GM19240 (cell line): ENCODE measurements around the gene PFKFB3.
"Not testable (repeated sequence)": the region's sequence is repeated elsewhere in the genome, so short reads cannot be mapped to it uniquely, and the experiment has no call there.

ENCODE experiments used
- DNase-seq: peaks from one replicate; pipeline ENCODE4 v3.0.0; 2011; ENCODE audit warnings: low spot score; ENCODE audit not compliant: insufficient read length

Gene PFKFB3

DNA sequence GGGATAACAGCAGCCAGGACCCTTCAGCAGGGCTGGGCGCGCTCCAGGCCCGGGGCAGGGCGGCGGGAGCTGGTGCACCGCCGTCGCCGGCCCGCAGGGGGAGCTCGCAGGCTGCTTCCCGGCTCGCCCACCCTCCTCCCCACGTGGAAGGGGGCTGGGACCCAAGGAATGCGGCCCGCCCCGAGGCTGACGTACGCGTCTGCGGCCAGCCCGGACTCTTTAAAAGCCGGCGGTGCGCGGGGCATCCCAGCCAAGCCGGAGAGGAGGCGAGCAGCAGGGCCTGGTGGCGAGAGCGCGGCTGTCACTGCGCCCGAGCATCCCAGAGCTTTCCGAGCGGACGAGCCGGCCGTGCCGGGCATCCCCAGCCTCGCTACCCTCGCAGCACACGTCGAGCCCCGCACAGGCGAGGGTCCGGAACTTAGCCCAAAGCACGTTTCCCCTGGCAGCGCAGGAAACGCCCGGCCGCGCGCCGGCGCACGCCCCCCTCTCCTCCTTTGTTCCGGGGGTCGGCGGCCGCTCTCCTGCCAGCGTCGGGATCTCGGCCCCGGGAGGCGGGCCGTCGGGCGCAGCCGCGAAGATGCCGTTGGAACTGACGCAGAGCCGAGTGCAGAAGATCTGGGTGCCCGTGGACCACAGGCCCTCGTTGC is at the start of gene PFKFB3:
Gene PFKFB3 (plus strand): TSS at position 249 of the 647 bp plus-strand sequence. CDS start 329 bp downstream, at position 578.
- peak; percentile 96 for DNase-seq

DNA sequence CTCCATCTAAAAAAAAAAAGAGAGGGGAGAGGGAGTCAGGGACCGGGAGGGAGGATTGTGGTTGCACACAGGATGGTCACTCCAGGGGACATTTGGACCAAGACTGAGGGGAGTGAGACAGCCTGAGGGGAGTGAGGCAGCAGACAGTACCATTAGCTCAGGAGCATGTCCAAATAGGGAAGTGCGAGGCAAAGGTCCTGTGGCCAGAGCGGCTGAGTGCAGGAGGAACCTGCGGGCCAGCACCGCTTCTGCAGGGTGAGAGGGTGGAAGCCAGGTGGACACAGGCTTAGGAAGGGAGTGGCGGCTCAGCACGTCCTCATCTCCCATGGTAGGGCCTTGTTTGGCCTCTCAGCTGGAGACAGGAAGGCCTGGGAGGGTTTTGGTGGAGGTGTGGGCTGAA is 48.9 kb upstream of the PFKFB3 start:
- no peak for DNase-seq

DNA sequence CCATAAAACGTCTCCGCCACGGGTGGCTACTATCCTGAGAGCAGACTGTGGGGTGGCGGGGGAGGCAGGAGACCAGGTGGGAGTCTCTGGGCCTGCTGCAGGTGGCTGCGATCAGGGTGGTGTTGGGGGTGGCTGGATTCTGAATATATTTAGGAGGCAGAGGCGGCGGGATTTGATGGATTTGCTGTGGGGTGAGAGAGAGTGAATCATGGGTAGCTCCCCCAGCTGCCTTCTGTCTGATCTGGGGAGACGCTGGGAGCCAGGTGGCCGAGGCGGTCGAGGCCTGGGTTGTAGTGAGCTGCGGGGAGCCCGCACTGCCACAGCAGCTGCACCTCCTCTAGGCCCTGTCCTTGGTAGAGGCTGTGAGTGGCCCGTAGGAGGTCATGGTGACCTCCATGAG is 48.2 kb upstream of the PFKFB3 start:
- no peak for DNase-seq

DNA sequence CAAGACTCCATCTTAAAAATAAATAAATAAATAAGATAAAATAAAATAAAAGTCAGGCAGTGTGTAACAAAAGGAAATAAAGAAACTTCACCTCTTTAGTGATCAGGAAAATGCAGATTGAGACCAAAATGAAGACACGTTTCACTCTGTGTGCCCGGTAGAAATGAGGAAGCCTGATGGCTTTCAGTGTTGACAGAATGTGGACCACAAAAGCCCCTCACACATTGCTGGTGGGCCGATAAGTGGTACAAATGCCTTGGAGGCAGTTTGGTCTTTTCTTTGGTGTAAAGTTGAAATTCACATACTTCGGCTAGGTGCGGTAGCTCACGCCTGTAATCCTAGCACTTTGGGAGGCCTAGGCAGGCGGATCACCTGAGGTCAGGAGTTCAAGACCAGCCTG is 44.5 kb upstream of the PFKFB3 start:
- DNase-seq, result no peak

DNA sequence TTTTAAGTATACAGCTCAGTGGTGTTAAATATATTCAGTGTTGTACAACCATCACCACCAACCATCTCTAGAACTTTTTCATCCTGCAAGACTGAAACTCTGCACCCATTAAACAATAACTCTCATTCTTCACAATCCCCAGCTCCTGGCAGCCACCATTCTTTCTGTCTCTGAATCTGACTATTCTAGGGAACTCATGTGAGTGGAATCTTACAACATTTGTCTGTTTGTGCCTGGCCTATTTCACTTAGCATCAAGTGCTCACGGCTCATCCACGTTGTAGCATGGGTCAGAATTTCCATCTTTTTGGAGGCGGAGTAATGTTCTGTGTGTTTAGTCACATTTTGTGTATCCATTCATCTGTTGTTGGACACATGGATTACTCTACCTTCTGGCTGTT is 40.8 kb upstream of the PFKFB3 start:
- DNase-seq, result no peak

DNA sequence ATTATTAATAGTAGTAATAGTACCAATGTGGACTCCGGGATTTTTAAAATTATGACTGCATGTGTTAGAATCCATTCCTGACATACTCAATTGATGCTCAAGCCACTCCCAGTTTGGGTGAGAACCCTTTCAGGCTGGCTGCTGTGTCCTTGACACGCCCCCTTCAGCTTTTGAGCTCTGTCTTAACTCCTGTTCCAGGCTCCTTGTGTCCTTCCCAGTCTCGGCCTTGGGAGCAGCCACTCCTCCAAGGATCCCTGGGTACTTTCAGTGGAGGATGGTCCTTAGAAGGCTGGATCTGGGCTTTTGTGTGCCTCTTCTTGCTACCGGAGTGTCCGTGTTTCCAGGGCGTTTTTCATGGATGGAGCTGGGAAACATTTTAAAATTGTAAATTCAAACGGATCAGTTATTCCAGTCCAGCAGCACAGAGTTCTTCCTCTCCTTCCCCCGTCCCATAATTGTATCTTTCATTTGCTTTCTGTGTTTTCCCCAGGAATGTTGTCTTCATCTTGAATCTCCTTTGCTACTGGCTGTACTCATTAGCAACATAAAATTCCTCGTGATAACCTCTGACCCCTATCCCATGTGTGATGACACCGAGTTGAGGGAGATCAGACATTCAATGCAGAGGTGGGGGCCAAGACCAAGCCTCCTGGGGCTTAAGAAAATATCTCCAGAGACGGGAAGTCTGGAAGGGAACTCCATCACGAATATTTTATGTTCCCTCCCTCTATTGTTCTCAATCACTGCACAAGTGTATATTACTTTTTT is 40.0 kb upstream of the PFKFB3 start:
- DNase-seq, result no peak

DNA sequence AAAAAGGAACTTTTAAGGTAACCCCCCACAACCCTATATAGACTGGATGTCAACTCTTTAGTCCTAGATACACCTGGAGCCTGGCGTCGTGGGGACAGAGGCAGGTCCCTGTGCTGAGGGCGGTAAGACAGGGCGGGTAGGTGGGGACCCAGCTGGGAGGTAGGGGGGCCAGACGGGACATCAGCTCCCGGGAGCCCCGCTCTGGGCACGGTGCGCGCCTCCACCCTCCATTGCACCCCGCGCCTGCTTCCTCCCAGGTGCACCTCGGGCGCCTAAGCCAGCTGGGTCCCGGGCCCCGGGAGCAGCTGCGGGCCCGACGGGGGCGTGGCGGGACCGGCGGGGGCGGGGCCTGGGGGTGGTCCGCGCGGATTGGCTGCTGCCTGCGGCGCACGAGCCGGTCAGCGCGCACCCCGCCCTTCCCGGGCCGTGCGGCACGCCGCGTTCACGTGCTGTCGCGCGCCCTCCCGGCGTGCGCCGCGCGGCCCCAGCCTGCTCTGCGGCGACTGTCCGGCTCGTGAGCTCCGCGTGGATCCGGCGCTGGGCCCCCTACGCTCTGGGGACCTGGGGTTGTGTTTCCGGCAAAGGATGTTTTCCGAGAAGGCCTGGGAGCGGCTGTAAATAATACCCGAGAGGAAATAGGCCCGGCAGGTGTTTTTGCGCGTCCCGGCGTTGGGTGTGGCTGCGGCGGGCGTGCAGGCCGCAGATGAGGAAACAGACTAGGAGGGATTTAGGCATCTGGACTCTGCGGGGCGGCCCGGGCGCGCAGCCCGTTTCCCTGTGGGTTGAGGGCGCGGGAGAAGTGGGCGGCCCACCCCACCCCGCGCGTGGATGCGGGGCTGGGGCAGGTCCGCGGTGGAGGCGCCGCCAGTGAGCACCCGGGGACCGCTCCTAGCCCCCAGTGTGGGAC is 39.1 kb upstream of the PFKFB3 start:
- peak; percentile 91 for DNase-seq

DNA sequence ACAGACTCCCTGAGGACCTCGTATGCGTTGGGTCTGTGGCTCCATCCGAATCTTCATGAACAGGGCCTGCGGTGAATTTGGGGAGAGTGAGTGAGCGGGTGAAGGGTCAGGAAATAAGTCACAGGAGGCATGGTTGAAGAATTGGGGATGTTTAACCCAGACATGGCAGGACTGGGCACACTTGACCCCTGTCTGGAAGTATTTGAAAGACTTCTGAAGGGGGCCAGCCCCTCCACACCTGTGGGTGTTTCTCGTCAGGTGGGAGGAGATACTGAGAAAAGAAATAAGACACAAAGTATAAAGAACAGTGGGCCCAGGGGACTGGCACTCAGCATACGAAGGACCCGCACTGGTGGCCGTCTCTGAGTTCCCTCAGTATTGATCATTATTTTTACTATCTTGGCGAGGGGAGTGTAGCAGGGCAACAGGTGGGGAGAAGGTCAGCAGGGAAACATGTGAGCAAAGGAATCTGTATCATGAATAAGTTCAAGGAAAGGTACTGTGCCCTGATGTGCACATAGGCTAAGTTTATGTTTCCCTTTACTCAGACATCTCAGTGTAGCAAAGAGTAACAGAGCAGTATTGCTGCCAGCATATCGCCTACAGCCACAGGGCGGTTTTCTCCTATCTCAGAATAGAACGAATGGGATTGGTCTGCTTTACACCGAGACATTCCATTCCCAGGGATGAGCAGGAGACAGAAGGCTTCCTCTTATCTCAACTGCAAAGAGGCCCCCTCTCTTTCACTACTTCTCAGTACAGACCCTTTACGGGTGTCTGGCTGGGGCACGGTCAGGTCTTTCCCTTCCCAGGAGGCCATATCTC is 38.2 kb upstream of the PFKFB3 start:
- DNase-seq, result no peak

DNA sequence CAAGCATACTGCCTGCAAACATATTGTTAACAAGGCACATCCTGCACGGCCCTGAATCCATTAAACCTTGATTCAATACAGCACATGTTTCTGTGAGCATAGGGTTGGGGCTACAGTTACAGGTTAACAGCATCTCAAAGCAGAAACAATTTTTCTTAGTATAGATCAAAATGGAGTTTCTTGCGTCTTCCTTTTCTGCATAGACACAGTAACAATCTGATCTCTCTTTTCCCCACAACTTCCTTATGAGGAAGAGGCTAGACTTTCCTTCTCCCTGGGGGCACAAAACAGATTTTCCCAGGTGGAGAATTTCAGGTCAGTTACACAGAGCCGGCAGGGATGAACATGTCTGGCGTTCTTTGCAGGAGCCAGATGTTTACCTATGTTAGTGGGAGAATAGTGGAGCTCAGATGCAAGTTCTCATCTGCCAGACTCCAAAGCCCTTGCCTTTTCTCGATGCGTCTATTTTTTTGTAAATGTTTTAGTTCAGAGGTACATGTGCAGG is 37.5 kb upstream of the PFKFB3 start:
- no peak for DNase-seq

DNA sequence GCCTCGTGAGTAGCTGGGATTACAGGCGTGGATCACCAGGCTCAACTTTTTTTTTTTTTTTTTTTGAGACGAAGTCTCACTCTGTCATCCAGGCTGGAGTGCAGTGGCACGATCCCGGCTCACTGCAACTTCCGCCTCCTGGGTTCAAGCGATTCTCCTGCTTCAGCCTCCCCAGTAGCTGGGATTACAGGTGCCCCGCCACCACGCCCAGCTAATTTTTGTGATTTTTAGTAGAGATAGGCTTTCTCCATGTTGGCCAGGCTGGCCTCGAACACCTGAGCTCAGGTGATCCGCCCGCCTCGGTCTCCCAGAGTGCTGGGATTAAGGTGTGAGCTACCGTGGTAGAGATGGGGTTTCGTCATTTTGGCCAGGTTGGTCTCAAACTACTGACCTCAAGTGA is 36.8 kb upstream of the PFKFB3 start:
- DNase-seq, result not testable (repeated sequence)

DNA sequence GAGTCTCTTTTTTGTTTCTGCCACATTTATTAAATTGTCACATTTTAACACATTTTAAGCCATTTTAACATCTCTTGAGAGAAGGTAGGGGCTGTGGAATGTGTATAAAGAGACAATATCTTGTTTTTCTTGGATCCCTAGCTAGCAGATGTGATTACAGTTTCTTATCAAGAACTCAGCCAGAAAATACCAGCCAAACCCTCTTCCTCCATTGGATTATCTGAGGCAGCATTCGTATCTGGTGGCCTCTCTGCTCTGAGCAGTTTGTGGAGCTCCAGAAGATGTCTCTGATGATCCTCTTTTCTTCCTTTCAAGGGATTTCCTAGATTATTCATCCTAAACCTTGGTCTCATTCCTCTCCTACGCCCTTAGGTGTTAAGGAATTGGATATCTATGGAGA is 35.3 kb upstream of the PFKFB3 start:
- no peak for DNase-seq

DNA sequence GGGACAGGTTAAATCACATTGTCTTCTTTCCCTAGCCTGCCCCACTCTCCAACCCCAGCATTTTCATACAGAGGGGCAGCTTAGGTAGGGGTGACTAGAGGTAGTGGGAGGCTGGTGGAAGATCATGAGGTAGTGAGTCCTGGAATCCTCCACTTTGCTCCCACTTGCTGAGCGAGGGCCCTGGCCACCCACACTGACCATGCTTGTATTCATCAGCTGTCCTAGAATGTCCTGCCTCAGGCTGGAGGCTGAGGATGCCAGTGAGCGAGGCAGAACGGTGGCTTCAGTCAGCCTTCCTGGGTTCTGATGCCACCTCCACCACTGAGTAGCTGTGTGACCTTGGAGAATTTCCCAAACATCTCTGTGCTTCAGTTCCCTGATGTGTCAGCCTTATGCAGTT is 34.6 kb upstream of the PFKFB3 start:
- no peak for DNase-seq

DNA sequence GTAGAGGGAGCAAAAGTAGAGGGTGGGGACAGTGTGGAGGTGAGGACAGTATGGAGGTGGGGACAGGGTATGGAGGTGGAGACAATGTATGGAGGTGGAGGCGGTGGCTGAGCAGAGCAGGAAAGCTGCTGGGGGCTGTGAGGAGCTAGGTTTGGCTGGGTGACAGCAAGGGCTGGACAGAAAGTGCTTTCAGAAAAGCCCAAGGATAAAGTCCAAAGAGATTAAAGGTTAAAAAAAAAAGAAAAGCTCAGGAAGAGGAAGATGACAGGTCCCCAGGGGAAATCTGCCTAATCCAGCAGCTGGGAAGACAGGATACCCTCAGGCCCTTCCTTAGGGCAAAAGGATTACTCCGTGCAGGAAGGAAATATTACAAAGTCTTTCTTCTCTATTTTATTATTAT is 32.1 kb upstream of the PFKFB3 start:
- DNase-seq, result no peak

DNA sequence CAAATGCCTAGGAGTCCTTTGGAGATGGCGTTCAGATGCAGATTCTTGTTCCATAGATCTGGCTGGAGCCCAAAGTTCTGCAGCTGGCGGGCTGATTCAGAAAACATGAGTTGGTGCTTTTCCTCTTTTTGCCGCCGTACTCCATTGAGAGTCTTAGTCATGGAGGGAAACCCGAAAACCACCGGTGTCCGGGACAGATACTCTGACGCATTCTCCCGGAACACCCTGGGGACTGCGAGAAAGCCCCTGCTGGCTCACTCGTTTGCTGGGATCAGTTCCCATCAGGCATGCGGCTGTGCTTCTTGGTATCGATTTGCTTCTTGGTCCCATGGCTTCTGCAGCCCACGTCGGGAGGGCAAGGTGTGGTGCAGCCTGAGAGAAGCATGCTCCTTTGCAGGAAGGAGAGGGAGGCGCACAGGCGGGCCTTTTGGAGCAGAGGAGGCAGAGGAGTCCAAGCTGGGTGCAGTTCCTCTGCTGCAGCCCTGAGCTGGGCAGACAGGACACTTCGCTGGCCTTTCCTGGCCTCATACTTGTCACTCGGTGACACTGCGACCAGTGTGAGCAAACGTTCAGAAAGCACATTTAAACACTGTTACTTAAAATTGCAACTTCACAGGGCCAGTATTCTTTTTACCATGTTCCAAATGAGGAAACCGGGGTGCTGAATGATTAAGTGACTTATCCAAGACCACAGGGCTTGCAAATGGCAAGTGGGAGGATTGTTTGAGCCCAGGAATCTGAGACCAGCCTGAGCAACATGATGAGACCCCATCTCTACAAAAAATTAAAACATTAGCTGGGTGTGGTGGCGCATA is 30.6 kb upstream of the PFKFB3 start:
- DNase-seq, result no peak

DNA sequence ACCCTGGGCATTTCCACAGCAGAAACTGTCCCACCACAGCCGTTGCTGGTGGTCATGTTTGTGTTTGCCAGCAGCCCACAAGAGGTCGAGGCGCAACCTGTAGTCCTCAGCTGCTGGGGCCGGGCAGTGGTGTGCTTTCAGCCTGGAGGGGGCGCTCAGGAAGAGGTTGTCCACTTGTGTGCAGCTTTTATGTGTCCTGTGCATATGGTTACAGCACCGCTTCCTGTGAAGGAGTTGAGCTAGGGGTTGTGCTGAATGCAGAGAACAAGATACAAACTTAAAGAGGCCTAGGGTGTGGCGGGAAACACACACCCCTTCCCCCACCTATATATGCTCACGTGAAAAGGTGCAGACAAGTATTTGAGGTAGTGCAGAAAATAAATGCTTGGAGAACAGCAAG is 29.5 kb upstream of the PFKFB3 start:
- no peak for DNase-seq

DNA sequence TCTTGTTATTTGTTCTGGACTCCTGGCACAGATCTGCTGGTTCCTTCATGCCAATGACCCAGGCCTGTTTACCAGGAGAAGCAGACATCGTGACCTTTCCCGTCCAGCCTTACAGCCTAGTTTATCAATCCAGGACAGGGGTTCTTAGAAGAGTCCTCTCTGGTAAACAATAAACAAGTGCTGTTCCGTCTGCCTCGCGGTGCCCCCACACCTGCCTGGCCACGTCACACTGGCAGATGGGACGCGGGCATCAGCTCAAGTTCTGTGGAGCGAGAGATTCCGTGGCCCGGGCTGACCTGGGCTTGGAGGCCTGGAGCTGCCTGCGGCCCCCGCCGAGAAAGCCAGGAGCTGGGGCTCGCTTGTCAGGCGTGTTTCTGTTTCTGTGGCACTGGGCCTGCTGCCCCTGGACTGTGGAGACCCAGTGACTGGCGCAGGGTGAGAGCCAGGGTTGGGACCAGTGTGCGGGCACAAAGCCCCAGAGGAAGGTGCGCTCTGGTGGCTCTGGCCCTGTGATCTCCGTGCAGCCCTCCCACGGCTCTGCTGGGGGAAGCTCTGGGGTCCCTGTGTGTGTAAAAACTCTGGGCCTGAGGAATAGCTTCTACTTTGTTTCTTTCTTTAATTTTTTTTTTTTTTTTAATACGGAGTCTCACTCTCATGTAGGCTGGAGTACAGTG is 28.4 kb upstream of the PFKFB3 start:
- no peak for DNase-seq

DNA sequence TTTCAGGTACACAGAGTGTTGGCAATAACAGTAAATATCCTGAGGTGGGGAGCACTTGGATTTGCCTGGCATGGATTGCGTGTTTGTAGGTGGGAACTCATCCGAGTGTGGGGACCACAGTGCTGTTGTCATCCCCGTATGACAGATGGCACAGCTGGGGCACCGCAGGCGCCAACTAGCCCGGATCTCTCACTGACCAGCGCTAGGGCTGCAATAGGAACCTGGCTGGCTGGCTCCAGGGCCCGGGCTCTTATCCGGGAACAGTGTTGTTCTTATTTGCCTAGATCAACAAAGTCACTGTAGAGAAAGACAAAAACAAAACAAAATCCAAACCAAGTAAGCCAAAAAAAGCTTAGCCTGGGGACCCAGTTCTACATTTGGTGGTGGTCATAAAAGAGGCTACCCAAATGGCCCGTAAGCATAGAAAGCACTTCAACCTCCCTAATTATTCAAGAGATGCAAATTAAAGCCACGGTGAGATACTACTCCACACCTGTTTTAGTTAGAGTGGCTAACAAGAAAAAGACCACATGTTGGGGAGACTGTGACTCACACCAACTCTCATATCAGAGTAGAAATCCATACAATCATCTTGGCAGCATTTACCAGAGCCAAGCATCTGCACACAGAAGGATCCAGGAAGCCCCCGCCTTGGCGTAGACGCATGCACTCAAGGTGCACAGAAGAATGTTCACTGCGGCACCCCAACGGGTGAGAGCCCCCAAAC is 27.2 kb upstream of the PFKFB3 start:
- no peak for DNase-seq

DNA sequence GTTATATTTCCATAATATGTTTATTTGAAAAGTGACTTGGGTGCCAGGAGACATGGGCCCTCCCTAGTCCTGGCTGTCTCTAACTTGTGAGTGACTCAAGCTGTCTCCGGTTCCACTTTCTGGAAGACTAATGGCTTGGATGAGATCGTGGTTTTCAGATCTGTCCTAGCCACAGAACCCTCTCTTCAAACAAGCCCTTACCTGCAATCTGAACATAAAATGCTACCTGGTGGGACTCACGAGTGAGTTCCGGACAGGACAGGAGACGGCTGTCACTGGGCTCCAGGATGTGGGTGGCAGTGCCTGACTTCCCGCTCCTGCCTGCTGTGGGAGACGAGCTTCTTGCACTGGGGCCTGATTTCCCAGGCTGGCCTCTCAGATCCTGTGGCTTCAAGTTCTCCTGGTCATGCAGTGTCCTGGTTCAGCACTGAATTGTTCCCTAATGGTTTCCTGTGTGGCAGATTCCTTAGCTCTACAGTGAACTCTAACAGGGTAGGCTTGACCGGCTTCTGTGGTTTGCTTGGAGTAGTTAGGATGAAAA is 26.0 kb upstream of the PFKFB3 start:
- DNase-seq, result no peak

DNA sequence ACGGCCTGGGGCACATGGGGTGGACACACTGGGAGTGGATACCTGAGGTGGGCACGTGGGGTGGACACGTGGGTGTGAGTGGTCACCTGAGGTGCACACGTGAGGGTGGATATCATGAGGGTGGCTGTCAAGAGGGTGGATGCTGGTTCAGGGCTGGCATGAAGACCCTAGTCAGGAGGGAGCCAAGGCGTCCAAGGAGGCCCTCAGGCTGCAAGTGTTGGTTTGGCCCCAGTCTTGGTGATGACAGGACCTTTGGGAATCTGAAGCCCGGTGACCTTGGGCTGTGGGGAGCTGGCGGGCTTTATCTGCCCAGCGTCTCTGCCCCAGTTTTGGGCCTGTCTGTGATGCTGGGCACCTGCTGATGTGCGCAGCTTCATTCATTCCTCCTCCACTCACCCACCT is 24.9 kb upstream of the PFKFB3 start:
- no peak for DNase-seq
